SW 1271 (cell line): Measurements from ENCODE around the gene NAV2.

ENCODE experiments used
- DNase-seq, 2 experiments: peaks; one replicate each; lab custom pipeline; 2025; lab: John Stamatoyannopoulos, UW

The NAV2 gene

GRCh38 chr11:19864141-19865140 is 151.8 kb downstream of the NAV2 start:
- no peak for DNase-seq

- DNase-seq = no peak
Observed at GRCh38 chr11:19866037-19866436, 153.4 kb downstream of the NAV2 start.

GRCh38 chr11:19866521-19866920 is 153.9 kb downstream of the NAV2 start:
- DNase-seq = no peak

DNA sequence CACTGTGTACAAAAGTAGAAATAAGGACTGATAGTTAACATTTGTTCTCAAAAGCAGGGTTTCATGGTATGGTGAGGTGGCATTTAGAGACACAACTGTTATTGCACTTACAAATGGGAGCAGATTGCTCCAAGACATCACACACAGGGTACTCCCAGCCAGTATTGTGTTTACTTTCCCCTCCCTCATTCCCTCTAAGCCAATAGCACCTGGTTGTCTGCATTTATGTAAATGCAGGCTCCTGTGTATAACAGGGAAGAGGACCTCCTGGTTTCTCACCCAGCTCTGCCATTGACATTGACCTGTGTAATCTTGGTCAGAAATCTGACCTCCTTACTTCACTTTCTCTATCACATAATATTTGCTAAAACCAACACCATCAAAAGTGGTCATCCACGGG is 154.4 kb downstream of the NAV2 start:
- no peak for DNase-seq

- DNase-seq = no peak
Observed at GRCh38 chr11:19868281-19868821, 155.7 kb downstream of the NAV2 start.

DNA sequence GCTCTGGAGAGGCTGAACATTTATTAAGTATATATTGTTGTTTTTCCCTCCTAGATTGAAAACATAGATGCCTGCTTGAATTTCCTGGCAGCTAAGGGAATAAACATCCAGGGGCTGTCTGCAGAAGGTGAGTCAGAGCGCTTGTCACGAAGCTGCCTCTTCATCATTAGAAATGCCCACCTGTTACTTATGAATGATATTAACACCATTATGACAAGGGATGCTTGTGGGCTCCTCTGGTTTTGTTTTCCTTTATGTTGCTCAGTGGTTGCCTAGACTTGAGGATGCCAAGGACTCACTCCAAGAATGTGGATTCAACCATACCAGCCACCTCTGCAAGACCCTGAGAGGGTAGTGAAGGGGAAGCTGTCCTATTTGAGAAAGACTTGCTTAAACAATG is 156.2 kb downstream of the NAV2 start:
- DNase-seq = no peak

GRCh38 chr11:19869466-19869865 is 156.8 kb downstream of the NAV2 start:
- no peak for DNase-seq

- DNase-seq = no peak
Observed at GRCh38 chr11:19869946-19870589, 157.4 kb downstream of the NAV2 start.

DNA sequence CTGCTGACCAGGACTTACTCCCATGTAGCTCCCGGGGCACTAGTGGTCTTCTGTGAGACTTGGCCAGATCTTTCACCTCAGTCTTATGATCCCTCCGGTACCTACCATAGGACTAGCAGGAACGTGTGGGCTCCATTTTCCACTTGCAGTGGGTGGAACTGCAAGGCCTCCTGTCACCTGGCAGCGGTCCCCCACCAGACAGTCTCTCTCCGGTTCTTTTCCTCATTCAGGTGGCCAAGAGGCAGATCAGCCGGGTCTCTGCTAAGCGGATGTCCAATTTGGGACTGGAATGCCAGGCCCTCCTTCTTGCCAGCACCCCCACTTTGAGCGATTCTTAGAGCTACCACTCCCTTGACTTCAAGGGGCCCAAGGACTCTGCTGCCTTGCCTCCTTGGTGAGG is 158.9 kb downstream of the NAV2 start:
- DNase-seq = no peak

DNA sequence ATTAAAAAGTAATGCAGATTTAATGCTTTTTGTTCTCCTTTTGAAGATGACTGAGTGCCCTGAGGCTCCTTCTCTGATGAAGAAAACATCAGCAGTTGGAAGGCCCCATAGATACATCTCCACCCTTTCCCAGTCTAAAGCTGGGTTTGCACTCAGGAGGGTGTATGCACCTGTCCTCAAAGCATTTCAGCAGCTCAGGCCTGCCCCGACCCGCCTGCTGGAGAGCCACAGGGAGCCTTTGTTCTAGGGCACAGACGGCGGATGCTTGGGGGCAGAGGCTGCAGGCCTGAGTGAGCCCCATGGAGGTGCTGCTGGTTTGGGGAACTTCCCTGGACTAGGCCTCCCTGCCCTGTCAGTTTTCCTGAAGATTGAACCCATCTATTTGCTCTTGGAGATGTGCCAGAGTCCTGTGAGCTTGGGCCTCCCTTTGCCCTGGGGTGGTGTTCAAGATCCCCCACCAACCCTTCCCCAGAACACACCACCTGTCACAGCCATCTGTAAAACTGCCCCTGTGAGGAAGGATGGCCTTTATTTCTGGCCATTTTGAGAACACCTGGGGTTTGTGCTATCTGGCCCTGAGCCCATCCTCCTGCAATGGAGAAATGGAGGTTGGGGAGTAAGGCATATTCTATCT is 160.0 kb downstream of the NAV2 start:
- DNase-seq = no peak

- no peak for DNase-seq
Observed at GRCh38 chr11:19873730-19874129, 161.1 kb downstream of the NAV2 start.

- DNase-seq = no peak
Observed at GRCh38 chr11:19874266-19874665, 161.6 kb downstream of the NAV2 start.

DNA sequence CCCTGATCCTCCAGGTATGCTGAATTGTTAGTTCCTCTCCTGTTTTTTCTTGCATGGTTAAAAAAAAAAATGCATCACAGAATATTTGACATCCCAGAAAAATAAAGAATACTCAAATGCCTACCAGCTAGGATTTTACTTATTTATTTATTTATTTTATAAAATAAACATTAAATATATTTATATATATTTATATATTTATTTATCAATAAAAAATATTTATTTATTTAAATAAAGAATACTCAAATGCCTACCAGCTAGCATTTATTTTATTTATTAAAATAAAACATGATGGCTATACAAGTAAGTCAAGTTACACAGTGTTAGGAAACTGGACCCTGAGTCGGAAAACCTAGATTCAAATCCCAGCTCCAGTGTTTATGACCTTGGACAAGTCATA is 164.1 kb downstream of the NAV2 start:
- no peak for DNase-seq

DNA sequence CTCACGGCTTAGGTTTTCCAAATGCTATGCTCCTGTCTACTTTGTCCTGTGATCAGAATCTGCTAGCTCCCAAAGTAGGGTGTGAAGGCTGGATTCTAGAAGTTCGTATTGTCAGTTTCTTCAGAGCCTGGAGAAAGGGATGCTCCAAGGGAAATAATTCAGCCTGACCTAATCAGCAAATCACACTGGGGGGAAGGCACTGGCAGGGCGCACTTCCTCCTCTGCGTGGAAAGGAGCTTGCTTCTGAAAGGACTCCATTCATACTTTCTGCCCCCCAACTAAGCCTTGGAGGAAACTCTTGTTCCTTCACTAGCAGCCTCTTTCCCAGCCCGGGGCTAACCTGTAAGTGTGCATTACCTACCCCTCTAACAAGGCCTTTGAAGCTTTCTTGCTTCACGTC is 165.9 kb downstream of the NAV2 start:
- no peak for DNase-seq

- no peak for DNase-seq
Observed at GRCh38 chr11:19879307-19880087, 166.9 kb downstream of the NAV2 start.

DNA sequence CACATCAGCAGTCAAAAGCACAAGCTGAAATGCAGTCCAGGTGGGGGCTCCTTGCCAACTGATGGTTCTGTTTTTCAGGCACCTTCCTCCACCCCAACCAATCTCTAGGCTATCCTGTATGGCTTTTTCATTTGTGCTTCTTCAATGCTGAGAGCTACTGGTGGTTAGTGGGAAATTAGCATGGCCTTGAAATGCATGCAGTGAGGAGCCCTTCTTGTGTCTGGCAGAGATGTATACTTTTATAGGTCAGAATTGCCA is 167.4 kb downstream of the NAV2 start:
- no peak for DNase-seq

GRCh38 chr11:19881177-19881576 is 168.5 kb downstream of the NAV2 start:
- no peak for DNase-seq

- no peak for DNase-seq
Observed at GRCh38 chr11:19882356-19882755, 169.7 kb downstream of the NAV2 start.

- no peak for DNase-seq
Observed at GRCh38 chr11:19886498-19886897, 173.9 kb downstream of the NAV2 start.

DNA sequence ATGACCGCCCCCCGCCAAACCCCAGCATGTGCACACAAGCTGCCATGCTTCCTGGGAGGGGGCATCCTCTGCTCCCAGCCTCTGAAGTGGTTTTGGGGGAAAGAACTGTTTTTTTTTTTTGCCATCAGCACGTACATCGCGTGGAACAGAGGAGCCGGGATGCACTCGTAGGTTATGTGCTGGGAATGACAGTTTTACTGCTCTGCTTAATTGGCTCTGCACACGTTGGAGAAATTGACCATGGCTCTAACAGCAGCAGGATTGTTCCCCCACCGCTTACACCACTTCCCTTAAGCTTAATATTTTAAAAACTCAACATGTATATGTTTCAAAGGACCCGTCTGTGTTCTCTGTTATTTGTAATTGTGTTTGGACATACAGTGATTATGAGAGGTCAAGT is 175.2 kb downstream of the NAV2 start:
- DNase-seq = no peak

GRCh38 chr11:19889531-19889930 is 176.9 kb downstream of the NAV2 start:
- DNase-seq = no peak

DNA sequence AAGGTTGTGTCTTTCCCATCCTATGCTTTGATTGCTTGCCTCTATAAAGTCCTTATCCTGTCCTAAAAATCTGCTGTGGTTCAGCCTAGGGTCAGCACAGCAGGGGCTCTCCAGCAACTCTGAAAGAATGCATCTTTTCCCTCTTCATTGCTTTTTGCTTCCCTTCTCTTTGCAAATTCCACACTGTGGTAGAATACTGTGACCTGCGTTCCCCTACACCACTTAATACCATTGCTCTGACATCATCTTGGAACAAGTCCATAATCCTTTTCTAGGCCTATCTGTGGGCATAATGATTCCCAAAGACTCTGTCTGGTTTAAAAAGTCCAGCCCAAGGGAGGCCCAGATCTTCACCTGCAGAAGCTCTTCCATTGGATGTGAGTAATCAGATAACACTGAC is 177.7 kb downstream of the NAV2 start:
- DNase-seq = peak; percentile 17 to 65
